Measurements from ENCODE around the gene ARID1B.

DNA sequence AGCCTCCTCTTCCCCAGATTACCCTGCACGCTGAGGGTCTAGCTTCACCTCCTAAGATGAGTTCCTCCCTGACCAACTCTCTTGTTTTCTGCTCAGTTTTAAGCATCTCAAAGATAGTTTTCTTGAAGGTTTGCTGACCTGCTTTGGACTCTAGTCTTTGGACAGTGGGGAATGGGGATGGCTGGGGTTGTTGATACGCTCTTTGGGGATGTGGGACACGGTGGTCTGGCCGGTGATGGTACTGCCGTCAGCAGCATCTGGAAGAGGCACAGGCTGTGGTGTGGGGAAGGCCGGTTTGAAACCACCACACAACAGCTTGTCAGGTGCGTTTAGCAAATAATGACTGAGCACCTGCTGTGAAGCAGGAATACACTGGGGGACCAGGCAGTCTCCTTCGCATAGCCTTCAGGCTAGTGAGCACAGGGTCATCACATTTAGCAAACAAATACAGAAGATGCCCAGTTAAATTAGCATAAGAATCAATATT is 452.0 kb downstream of the ARID1B start:
- TF ChIP-seq, protein P1, sequence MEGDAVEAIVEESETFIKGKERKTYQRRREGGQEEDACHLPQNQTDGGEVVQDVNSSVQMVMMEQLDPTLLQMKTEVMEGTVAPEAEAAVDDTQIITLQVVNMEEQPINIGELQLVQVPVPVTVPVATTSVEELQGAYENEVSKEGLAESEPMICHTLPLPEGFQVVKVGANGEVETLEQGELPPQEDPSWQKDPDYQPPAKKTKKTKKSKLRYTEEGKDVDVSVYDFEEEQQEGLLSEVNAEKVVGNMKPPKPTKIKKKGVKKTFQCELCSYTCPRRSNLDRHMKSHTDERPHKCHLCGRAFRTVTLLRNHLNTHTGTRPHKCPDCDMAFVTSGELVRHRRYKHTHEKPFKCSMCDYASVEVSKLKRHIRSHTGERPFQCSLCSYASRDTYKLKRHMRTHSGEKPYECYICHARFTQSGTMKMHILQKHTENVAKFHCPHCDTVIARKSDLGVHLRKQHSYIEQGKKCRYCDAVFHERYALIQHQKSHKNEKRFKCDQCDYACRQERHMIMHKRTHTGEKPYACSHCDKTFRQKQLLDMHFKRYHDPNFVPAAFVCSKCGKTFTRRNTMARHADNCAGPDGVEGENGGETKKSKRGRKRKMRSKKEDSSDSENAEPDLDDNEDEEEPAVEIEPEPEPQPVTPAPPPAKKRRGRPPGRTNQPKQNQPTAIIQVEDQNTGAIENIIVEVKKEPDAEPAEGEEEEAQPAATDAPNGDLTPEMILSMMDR (IDR thresholded peaks at IDR 0.05) = no peak
- no peak for TF ChIP-seq POLR2A (IDR thresholded peaks at IDR 0.05)

All from adrenal gland (tissue), 5 donors.